ENCODE results near the gene APBA2. TPM values are rescaled to one million over a fixed set of nuclear protein-coding genes. Genes with fewer than 3 reads are reported as not detected.

The APBA2 gene
- total and polyA plus RNA-seq, 3 donors from 2014 or later: 18.5 to 37.7 (median 29.5) TPM

GRCh38 chr15:29053006-29053405 is 167.2 kb downstream of the APBA2 start:
- no peaks in the 10 kb centered on the region for H3K27me3 ChIP-seq
- intact Hi-C loops (cut with DNase I; ENCODE audit: low total_unique reads): no loop called here
- H3K27ac ChIP-seq: no peak overlapping the region
- TF ChIP-seq CTCF (IDR thresholded peaks at IDR 0.05) (no peak), POLR2A (IDR thresholded peaks at IDR 0.05) (no peak)
- WGBS, 2 donors: 99% methylated on average over 8 of the region's 8 CpGs
- H3K4me3 ChIP-seq: no peak overlapping the region
- no peaks in the 10 kb centered on the region for H3K9me3 ChIP-seq
- no peak for DNase-seq
- H3K4me1 ChIP-seq: no peaks in the 10 kb centered on the region
- no peaks in the 10 kb centered on the region for H3K36me3 ChIP-seq (ENCODE audit: low read depth, missing control alignments)

- H3K27me3 ChIP-seq: no peaks in the 10 kb centered on the region
- no peak overlapping the region for H3K27ac ChIP-seq
- no peak overlapping the region for H3K4me3 ChIP-seq
- intact Hi-C loops (cut with DNase I; ENCODE audit: low total_unique reads): no loop called here
- DNase-seq: no peak
- TF ChIP-seq CTCF (IDR thresholded peaks at IDR 0.05): no peak
- no peak for TF ChIP-seq POLR2A (IDR thresholded peaks at IDR 0.05)
- 89 to 92% methylated on average over 11 to 17 of the region's 18 CpGs for WGBS, 2 donors
- H3K9me3 ChIP-seq: no peaks in the 10 kb centered on the region
- no peaks in the 10 kb centered on the region for H3K36me3 ChIP-seq (ENCODE audit: low read depth, missing control alignments)
- no peaks in the 10 kb centered on the region for H3K4me1 ChIP-seq
Measured at GRCh38 chr15:29053661-29054131, 167.9 kb downstream of the APBA2 start.

- TF ChIP-seq CTCF (IDR thresholded peaks at IDR 0.05) (no peak), POLR2A (IDR thresholded peaks at IDR 0.05) (no peak)
- Histone ChIP-seq H3K4me3 (no peak overlapping the region), H3K4me1 (no peaks in the 10 kb centered on the region), H3K36me3 (ENCODE audit: low read depth, missing control alignments) (no peaks in the 10 kb centered on the region), H3K9me3 (no peaks in the 10 kb centered on the region), H3K27ac (no peak overlapping the region), H3K27me3 (no peaks in the 10 kb centered on the region)
- intact Hi-C loops (cut with DNase I; ENCODE audit: low total_unique reads): no loop called here
- 93 to 98% methylated on average over 12 to 30 of the region's 34 CpGs for WGBS, 2 donors
- no peak for DNase-seq
Measured at GRCh38 chr15:29054171-29055045, 168.6 kb downstream of the APBA2 start.

- TF ChIP-seq POLR2A (IDR thresholded peaks at IDR 0.05) (no peak), CTCF (IDR thresholded peaks at IDR 0.05) (no peak)
- Histone ChIP-seq H3K4me1 (no peaks in the 10 kb centered on the region), H3K27ac (no peak overlapping the region), H3K4me3 (no peak overlapping the region), H3K27me3 (no peaks in the 10 kb centered on the region), H3K9me3 (no peaks in the 10 kb centered on the region), H3K36me3 (ENCODE audit: low read depth, missing control alignments) (no peaks in the 10 kb centered on the region)
- intact Hi-C loops (cut with DNase I; ENCODE audit: low total_unique reads): no loop called here
- DNase-seq: no peak
- 79 to 81% methylated on average over 7 of the region's 7 CpGs for WGBS, 2 donors
Measured at GRCh38 chr15:29055876-29056275, 170.1 kb downstream of the APBA2 start.
